ENCODE data around the gene PRUNE2. TPM values are rescaled to one million over a fixed set of nuclear protein-coding genes. Genes with fewer than 3 reads are reported as not detected.

The PRUNE2 gene
- total RNA-seq, 5 donors from 2014 or later (not counting 1 experiment from before 2014, with no cell fraction given) = 0.20 to 0.76 (median 0.45) TPM

DNA sequence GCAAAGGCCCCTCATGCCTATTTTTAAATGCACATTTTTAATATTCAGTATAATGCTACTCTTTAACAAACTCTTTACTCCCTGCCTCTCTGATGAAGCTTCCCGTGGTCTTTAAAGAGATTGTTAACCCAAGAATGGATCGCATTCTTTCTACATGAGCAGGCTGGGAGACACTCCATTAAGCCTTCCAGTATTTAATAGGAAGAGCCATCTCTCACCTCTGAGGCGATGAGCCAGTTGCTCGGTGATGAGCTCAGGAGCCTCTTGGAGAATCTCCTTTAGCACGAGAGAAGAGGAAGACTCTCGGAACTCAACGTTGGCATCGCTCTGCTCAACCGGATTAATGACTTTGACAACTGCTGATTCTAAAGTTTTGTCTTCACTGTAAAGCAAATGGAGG, 59.6 kb downstream of the PRUNE2 start:
- Histone ChIP-seq H3K4me1 (ENCODE audit: control insufficient read depth in 1 of 2, extremely low read depth in 1 of 2, insufficient read depth in 2 of 2, low read length in 2 of 2) (no peaks in the 10 kb centered on the region), H3K9me3 (no peaks in the 10 kb centered on the region), H3K4me3 (ENCODE audit: control insufficient read depth in 1 of 2, extremely low read depth in 1 of 2, low read length in 1 of 2) (no peak overlapping the region), H3K27me3 (replicated peaks in 1 of 2; ENCODE audit: control insufficient read depth in 2 of 2, extremely low read depth in 1 of 2, insufficient read depth in 2 of 2, low read length in 1 of 2) (no peaks in the 10 kb centered on the region), H3K36me3 (ENCODE audit: control insufficient read depth in 2 of 2, extremely low read depth in 1 of 2, insufficient read depth in 1 of 2, low read length in 1 of 2) (no peaks in the 10 kb centered on the region), H3K27ac (ENCODE audit: low read length) (no peak overlapping the region)
- H3K9me3 Mint-ChIP-seq = peaks cover 0 to 5% (median 0%) of the 10 kb centered on the region in 3 donors
- H3K27ac Mint-ChIP-seq = no peak overlapping the region
- H3K4me1 Mint-ChIP-seq = no peaks in the 10 kb centered on the region
- WGBS (ENCODE audit: insufficient coverage) = 100% methylated on average over 1 of the region's 9 CpGs
- peaks cover 3 to 4% of the 10 kb centered on the region in 2 donors for H3K27me3 Mint-ChIP-seq
- ATAC-seq (replicated peaks in 1 of 4) = no peak
- H3K36me3 Mint-ChIP-seq = no peaks in the 10 kb centered on the region
- H3K4me3 Mint-ChIP-seq = no peak overlapping the region
- ChIA-PET CTCF (no interaction called here), POLR2A (no interaction called here)
- no peak for DNase-seq

DNA sequence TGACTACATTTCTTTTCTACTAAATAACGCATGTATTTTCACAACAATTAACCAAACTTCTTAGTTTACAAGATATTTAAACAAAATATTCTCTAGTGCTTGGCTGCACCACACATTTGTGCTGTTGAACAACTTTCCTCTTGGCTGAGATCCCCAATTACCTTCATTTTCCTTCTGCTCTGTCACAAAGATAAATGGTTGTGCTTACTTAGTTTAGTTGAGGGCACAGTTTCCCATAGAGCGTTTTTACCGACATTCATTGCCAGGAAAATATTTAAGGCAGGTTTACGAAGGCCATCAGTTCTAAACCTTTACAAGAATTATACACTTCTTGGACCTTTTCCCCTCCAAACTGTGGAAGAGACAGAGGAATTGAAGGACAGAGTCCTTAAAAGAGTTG, 60.7 kb downstream of the PRUNE2 start:
- Mint-ChIP-seq H3K9me3 (peaks cover 0 to 5% (median 0%) of the 10 kb centered on the region in 3 donors), H3K36me3 (no peaks in the 10 kb centered on the region), H3K27ac (no peak overlapping the region), H3K4me1 (no peaks in the 10 kb centered on the region), H3K4me3 (no peak overlapping the region), H3K27me3 (peaks cover 3 to 4% of the 10 kb centered on the region in 2 donors)
- ChIA-PET CTCF (interaction anchor here (0.6 to 0.7 kb wide), 2 partner anchors 33 to 56 kb away, joined by 3 to 9 read pairs; no protein-coding TSS in a partner anchor), POLR2A (interaction anchor here in 1 of 2 donors (0.6 kb wide), 1 partner anchor 101 kb away, joined by 7 read pairs; no protein-coding TSS in a partner anchor)
- DNase-seq (no peak), ATAC-seq (replicated peaks in 1 of 4) (no peak)
- Histone ChIP-seq H3K27ac (ENCODE audit: low read length) (no peak overlapping the region), H3K36me3 (ENCODE audit: control insufficient read depth in 2 of 2, extremely low read depth in 1 of 2, insufficient read depth in 1 of 2, low read length in 1 of 2) (no peaks in the 10 kb centered on the region), H3K4me1 (ENCODE audit: control insufficient read depth in 1 of 2, extremely low read depth in 1 of 2, insufficient read depth in 2 of 2, low read length in 2 of 2) (no peaks in the 10 kb centered on the region), H3K27me3 (replicated peaks in 1 of 2; ENCODE audit: control insufficient read depth in 2 of 2, extremely low read depth in 1 of 2, insufficient read depth in 2 of 2, low read length in 1 of 2) (no peaks in the 10 kb centered on the region), H3K9me3 (no peaks in the 10 kb centered on the region), H3K4me3 (ENCODE audit: control insufficient read depth in 1 of 2, extremely low read depth in 1 of 2, low read length in 1 of 2) (no peak overlapping the region)
- 70% methylated on average over 2 of the region's 4 CpGs for WGBS (ENCODE audit: insufficient coverage)

DNA sequence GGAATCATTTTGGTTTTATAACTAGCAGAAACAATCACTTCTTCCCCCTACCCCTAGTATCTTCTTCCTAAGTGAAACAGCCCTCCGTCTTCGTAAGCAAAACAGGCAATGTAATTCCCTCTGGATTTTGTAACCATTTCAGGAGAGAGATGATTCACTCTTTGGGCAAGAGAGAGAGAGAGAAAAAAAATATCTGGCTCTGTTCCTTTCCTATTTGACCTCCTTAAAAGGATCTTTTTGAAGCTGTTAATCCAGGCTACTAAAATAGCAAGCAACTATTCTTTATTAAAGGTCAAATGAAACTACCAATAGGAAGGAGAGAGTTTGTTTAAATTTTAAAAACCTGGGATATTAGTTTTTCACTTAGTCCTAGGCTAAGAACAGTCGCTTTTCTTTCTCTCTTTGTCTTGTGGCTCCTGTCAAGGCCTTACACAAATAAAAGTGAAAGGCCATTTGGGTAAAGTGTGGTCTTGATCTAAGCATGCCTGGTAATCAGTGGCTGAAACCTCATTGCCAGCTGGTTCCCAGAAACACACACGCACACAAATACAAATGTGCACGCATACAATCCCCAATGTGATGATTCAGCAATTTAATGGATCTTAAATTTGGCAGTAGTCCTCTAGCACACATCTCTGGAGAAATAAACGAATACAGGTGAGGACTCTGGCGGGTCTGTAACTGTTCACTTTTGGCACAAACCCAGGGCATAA, 70.2 kb downstream of the PRUNE2 start:
- CTCF ChIA-PET = no interaction called here
- no peaks in the 10 kb centered on the region for H3K4me1 Mint-ChIP-seq

DNA sequence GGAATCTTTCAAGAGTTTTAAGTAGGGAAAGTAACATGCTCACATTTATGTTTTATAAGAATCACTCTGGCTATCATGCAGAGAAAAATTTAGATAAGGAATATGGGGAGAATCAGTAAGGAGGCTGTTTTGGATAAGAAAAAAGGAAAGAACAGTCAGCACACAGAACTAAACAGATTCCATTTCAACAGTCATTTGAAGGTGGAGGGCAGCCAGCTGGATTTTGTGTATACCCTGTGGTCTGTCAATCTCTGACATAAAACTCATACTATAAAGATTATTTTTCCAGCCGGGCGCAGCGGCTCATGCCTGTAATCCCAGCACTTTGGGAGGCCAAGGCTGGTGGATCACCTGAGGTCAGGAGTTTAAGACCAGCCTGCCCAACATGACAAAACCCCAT, 77.5 kb downstream of the PRUNE2 start:
- H3K36me3 ChIP-seq (ENCODE audit: control insufficient read depth in 2 of 2, extremely low read depth in 1 of 2, insufficient read depth in 1 of 2, low read length in 1 of 2) = no peaks in the 10 kb centered on the region
- no peak overlapping the region for H3K4me3 ChIP-seq (ENCODE audit: control insufficient read depth in 1 of 2, extremely low read depth in 1 of 2, low read length in 1 of 2)
- peaks cover 0 to 6% (median 0%) of the 10 kb centered on the region in 3 donors for H3K9me3 Mint-ChIP-seq
- H3K27me3 Mint-ChIP-seq = peaks cover 6 to 20% of the 10 kb centered on the region in 2 donors
- CTCF ChIA-PET = no interaction called here
- WGBS (ENCODE audit: insufficient coverage) = no CpG with 5 or more reads among the region's 3 CpGs
- POLR2A ChIA-PET = no interaction called here
- no peaks in the 10 kb centered on the region for H3K36me3 Mint-ChIP-seq
- DNase-seq (no peak), ATAC-seq (replicated peaks in 1 of 4) (no peak)
- no peak overlapping the region for H3K27ac Mint-ChIP-seq
- H3K4me3 Mint-ChIP-seq = no peak overlapping the region
- no peak overlapping the region for H3K27ac ChIP-seq (ENCODE audit: low read length)
- H3K4me1 Mint-ChIP-seq = no peaks in the 10 kb centered on the region
- no peaks in the 10 kb centered on the region for H3K9me3 ChIP-seq
- H3K4me1 ChIP-seq (ENCODE audit: control insufficient read depth in 1 of 2, extremely low read depth in 1 of 2, insufficient read depth in 2 of 2, low read length in 2 of 2) = no peaks in the 10 kb centered on the region
- H3K27me3 ChIP-seq (replicated peaks in 1 of 2; ENCODE audit: control insufficient read depth in 2 of 2, extremely low read depth in 1 of 2, insufficient read depth in 2 of 2, low read length in 1 of 2) = peaks cover 0 to 2% of the 10 kb centered on the region in 2 experiments

More for the DNA sequence above, 70.2 kb downstream of the PRUNE2 start:
- DNase-seq (no peak), ATAC-seq (replicated peaks in 1 of 4) (no peak)
- no peak overlapping the region for H3K4me3 ChIP-seq (ENCODE audit: control insufficient read depth in 1 of 2, extremely low read depth in 1 of 2, low read length in 1 of 2)
- POLR2A ChIA-PET = no interaction called here
- H3K9me3 ChIP-seq = no peaks in the 10 kb centered on the region
- Mint-ChIP-seq H3K9me3 (no peaks in the 10 kb centered on the region), H3K27ac (no peak overlapping the region), H3K27me3 (no peaks in the 10 kb centered on the region), H3K4me3 (no peak overlapping the region), H3K36me3 (no peaks in the 10 kb centered on the region)
- WGBS (ENCODE audit: insufficient coverage) = 100% methylated on average over 1 of the region's 7 CpGs
- H3K36me3 ChIP-seq (ENCODE audit: control insufficient read depth in 2 of 2, extremely low read depth in 1 of 2, insufficient read depth in 1 of 2, low read length in 1 of 2) = no peaks in the 10 kb centered on the region
- no peak overlapping the region for H3K27ac ChIP-seq (ENCODE audit: low read length)
- no peaks in the 10 kb centered on the region for H3K27me3 ChIP-seq (replicated peaks in 1 of 2; ENCODE audit: control insufficient read depth in 2 of 2, extremely low read depth in 1 of 2, insufficient read depth in 2 of 2, low read length in 1 of 2)
- H3K4me1 ChIP-seq (ENCODE audit: control insufficient read depth in 1 of 2, extremely low read depth in 1 of 2, insufficient read depth in 2 of 2, low read length in 2 of 2) = no peaks in the 10 kb centered on the region

DNA sequence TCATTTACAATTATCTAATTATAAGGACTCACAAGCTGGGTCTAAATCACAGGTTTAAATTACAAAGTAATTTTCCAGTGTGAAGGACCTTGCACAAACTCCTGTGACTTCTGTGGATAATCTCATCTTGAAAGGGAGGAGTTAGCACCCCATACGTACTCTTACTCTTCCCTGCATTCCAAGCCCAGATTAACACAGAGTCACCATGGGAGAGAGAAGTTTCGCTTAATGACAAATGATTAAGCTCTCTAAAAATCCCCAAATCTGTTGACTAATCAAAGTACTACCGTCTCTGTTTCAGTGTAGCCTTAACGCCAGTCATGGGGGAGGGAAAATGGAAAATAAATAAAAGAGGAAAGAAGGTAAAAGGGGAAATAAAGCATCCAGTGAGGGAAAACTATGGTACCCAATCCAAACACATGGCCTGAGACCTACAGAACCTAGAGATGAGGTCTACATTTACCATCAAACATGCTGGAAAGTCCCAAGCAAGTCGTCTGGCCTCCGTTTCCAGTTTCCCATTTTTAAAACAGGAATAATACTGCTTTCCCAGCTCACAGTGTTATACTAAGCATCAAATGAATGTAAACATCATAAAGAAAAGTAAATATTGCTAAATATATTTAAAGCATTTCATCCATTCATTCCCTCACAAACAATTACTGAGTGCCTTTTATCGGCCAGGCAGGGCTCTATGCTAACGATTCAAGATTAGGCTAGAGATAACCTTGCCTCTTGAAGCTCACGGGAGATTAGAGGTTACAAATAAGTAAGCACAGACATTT, 78.4 kb downstream of the PRUNE2 start:
- POLR2A ChIA-PET = no interaction called here
- peaks cover 0 to 6% (median 0%) of the 10 kb centered on the region in 3 donors for H3K9me3 Mint-ChIP-seq
- ATAC-seq (replicated peaks in 1 of 4) (no peak), DNase-seq (no peak)
- H3K36me3 ChIP-seq (ENCODE audit: control insufficient read depth in 2 of 2, extremely low read depth in 1 of 2, insufficient read depth in 1 of 2, low read length in 1 of 2) = no peaks in the 10 kb centered on the region
- no peaks in the 10 kb centered on the region for H3K4me1 ChIP-seq (ENCODE audit: control insufficient read depth in 1 of 2, extremely low read depth in 1 of 2, insufficient read depth in 2 of 2, low read length in 2 of 2)
- H3K4me3 ChIP-seq (ENCODE audit: control insufficient read depth in 1 of 2, extremely low read depth in 1 of 2, low read length in 1 of 2) = no peak overlapping the region
- no peaks in the 10 kb centered on the region for H3K9me3 ChIP-seq
- CTCF ChIA-PET = no interaction called here
- H3K4me1 Mint-ChIP-seq = no peaks in the 10 kb centered on the region
- peaks cover 0 to 2% of the 10 kb centered on the region in 2 experiments for H3K27me3 ChIP-seq (replicated peaks in 1 of 2; ENCODE audit: control insufficient read depth in 2 of 2, extremely low read depth in 1 of 2, insufficient read depth in 2 of 2, low read length in 1 of 2)
- no peak overlapping the region for H3K27ac ChIP-seq (ENCODE audit: low read length)
- H3K27me3 Mint-ChIP-seq = peaks cover 6 to 20% of the 10 kb centered on the region in 2 donors
- no peaks in the 10 kb centered on the region for H3K36me3 Mint-ChIP-seq
- no peak overlapping the region for H3K27ac Mint-ChIP-seq
- H3K4me3 Mint-ChIP-seq = no peak overlapping the region
- no CpG with 5 or more reads among the region's 9 CpGs for WGBS (ENCODE audit: insufficient coverage)

DNA sequence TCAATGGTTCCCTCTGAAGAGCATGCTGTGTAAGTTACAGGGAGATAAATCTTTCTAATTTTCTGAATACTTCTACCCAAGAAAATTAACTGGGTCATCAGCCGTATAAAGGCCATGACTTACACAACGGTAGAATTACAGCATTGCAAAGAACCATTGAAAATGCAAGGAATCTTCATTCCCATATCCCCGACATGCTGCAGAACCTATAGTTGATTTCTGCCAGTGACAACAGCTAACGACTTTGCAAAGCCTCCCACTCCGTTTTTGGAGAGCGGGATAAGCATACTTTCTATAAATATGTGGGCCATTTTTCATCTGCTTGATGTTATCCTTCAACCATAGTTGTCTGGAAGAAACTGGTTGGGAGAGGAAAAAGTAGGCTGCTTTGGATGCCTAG, 85.5 kb downstream of the PRUNE2 start:
- CTCF ChIA-PET = no interaction called here

More for the DNA sequence above, 85.5 kb downstream of the PRUNE2 start:
- Mint-ChIP-seq H3K4me3 (no peak overlapping the region), H3K9me3 (no peaks in the 10 kb centered on the region), H3K27me3 (peaks cover 4 to 14% of the 10 kb centered on the region in 2 donors), H3K27ac (no peak overlapping the region), H3K36me3 (no peaks in the 10 kb centered on the region), H3K4me1 (no peaks in the 10 kb centered on the region)
- Histone ChIP-seq H3K4me3 (ENCODE audit: control insufficient read depth in 1 of 2, extremely low read depth in 1 of 2, low read length in 1 of 2) (no peak overlapping the region), H3K36me3 (ENCODE audit: control insufficient read depth in 2 of 2, extremely low read depth in 1 of 2, insufficient read depth in 1 of 2, low read length in 1 of 2) (no peaks in the 10 kb centered on the region), H3K4me1 (ENCODE audit: control insufficient read depth in 1 of 2, extremely low read depth in 1 of 2, insufficient read depth in 2 of 2, low read length in 2 of 2) (no peaks in the 10 kb centered on the region), H3K9me3 (no peaks in the 10 kb centered on the region), H3K27me3 (replicated peaks in 1 of 2; ENCODE audit: control insufficient read depth in 2 of 2, extremely low read depth in 1 of 2, insufficient read depth in 2 of 2, low read length in 1 of 2) (peaks cover 0 to 2% of the 10 kb centered on the region in 2 experiments), H3K27ac (ENCODE audit: low read length) (no peak overlapping the region)
- WGBS (ENCODE audit: insufficient coverage) = 100% methylated on average over 3 of the region's 6 CpGs
- POLR2A ChIA-PET = no interaction called here
- ATAC-seq (replicated peaks in 1 of 4) (no peak), DNase-seq (no peak)

All from T-cell (primary cell).